GM18498 (cell line): ENCODE data around the gene POLR2J.
A peak's percentile ranks its signal among the peaks of the same experiment; 100 is the strongest.

Experiments
- ATAC-seq: cut with Tn5 transposase; IDR thresholded peaks from one replicate; pipeline ENCODE4 v1.9.1; 2021; ENCODE audit warnings: mild to moderate bottlenecking, moderate library complexity; ENCODE audit not compliant: unreplicated experiment

Gene POLR2J

GRCh38 chr7:102444961-102445673 is 33.6 kb downstream of the POLR2J start:
- ATAC-seq, result peak; percentile 45

- no peak for ATAC-seq
Measured at GRCh38 chr7:102439963-102440795, 38.5 kb downstream of the POLR2J start.

GRCh38 chr7:102436118-102436517 is 42.6 kb downstream of the POLR2J start:
- no peak for ATAC-seq

- ATAC-seq, result no peak
Measured at GRCh38 chr7:102434039-102434486, 44.7 kb downstream of the POLR2J start.

GRCh38 chr7:102433219-102434038 is 45.3 kb downstream of the POLR2J start, which contains the start of gene ORAI2:
Gene ORAI2, plus strand, starts transcription at chr7:102433575. Its CDS starts 5,382 bp downstream, at chr7:102438957.
- peak; percentile 73 for ATAC-seq

GRCh38 chr7:102432442-102433218 is 46.1 kb downstream of the POLR2J start:
- ATAC-seq, result peak; percentile 33

GRCh38 chr7:102431617-102432298 is 47.0 kb downstream of the POLR2J start:
- no peak for ATAC-seq

GRCh38 chr7:102429141-102429899 is 49.4 kb downstream of the POLR2J start:
- ATAC-seq, result no peak

- no peak for ATAC-seq
Measured at GRCh38 chr7:102427019-102427405, 51.7 kb downstream of the POLR2J start.

GRCh38 chr7:102426268-102427018 is 52.3 kb downstream of the POLR2J start:
- ATAC-seq, result peak; percentile 61

- peak; percentile 64 for ATAC-seq
Measured at GRCh38 chr7:102425639-102426267, 53.0 kb downstream of the POLR2J start.

GRCh38 chr7:102424787-102425218 is 53.9 kb downstream of the POLR2J start:
- ATAC-seq, result peak; percentile 23

GRCh38 chr7:102424129-102424551 is 54.6 kb downstream of the POLR2J start:
- no peak for ATAC-seq
